ENCODE results near the gene FRMD1.

GRCh38 chr6:168050225-168050880, 28.7 kb downstream of the FRMD1 start:
- TF ChIP-seq TCF12 (IDR thresholded peaks at IDR 0.05; ENCODE audit: low read depth) (no peak), RAD21 (IDR thresholded peaks at IDR 0.05; ENCODE audit: low read depth) (no peak), ZBTB7A (IDR thresholded peaks at IDR 0.05; ENCODE audit: low read depth) (no peak), CREB1 (IDR thresholded peaks at IDR 0.05; ENCODE audit: low read depth) (no peak), YY1 (IDR thresholded peaks at IDR 0.05; ENCODE audit: low read depth) (no peak), CEBPB (IDR thresholded peaks at IDR 0.05) (no peak), MAX (IDR thresholded peaks at IDR 0.05) (no peak), NFIC (IDR thresholded peaks at IDR 0.05) (no peak), FOXM1 (IDR thresholded peaks at IDR 0.05; ENCODE audit: borderline replicate concordance, low read depth) (no peak), REST (IDR thresholded peaks at IDR 0.05; ENCODE audit: low read depth) (no peak)

All from Ishikawa (cell line).